SK-N-SH (cell line): ENCODE data around the gene ADGRL3.

Source experiments
- EP300 ChIP-seq, 2 experiments: IDR thresholded peaks; 2 replicates each; pipeline versions ENCODE4 v1.4.0 to v1.6.1; 2012; ENCODE audit warnings: borderline replicate concordance in 1 of 2, low read depth in 1 of 2, low read length in 1 of 2
- GABPA ChIP-seq: IDR thresholded peaks from 2 replicates; pipeline ENCODE4 v1.4.0; 2012; ENCODE audit warnings: low read depth, mild to moderate bottlenecking
- GATA2 ChIP-seq: sonication (generic); formaldehyde crosslinking; IDR thresholded peaks from 2 replicates; pipeline ENCODE4 v1.5.0; 2020; ENCODE audit warnings: mild to moderate bottlenecking, missing genetic modification reagents
- NRF1 ChIP-seq: IDR thresholded peaks from 2 replicates; pipeline ENCODE4 v1.6.1; 2012; ENCODE audit warnings: low read depth, mild to moderate bottlenecking, low read length
- POLR2AphosphoS5 ChIP-seq: IDR thresholded peaks from 2 replicates; pipeline ENCODE4 v1.6.1; 2012; ENCODE audit warnings: low read depth, low read length
- RAD21 ChIP-seq: IDR thresholded peaks from 2 replicates; pipeline ENCODE4 v1.6.1; 2012; ENCODE audit warnings: mild to moderate bottlenecking, low read length
- SIN3A ChIP-seq: IDR thresholded peaks from 2 replicates; pipeline ENCODE4 v1.6.1; 2012; ENCODE audit warnings: low read depth, mild to moderate bottlenecking, low read length, moderate library complexity, borderline replicate concordance
- TAF1 ChIP-seq: IDR thresholded peaks from 2 replicates; pipeline ENCODE4 v1.6.1; 2012; ENCODE audit warnings: low read depth, mild to moderate bottlenecking, low read length, moderate library complexity, borderline replicate concordance
- TF ChIP-seq, protein P1 (sequence below): fragments of 200-600 bp; sonication (generic); IDR thresholded peaks from 2 replicates; pipeline ENCODE4 v1.6.1; 2017; ENCODE audit warnings: antibody characterized with exemption, mild to moderate bottlenecking, moderate library complexity

DNA sequence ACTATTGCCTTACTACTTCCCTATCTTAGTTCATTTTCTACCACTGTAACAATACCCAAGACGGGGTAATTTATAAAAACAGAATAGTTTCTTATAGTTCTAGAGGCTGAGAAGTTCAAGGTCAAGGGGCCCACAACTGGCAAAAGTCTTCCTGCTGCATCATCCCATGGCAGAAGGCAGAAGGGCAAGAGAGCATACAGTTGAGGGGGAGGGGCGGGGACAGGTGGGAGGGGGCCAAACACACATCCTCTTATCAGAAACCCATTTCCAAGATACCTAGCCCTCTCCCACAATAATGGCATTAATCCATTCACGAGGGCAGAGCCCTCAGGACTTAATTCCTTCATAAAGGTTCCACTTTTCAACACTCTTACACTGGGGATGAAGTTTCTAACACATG is 690.2 kb downstream of the ADGRL3 start:
- TF ChIP-seq, protein P1, sequence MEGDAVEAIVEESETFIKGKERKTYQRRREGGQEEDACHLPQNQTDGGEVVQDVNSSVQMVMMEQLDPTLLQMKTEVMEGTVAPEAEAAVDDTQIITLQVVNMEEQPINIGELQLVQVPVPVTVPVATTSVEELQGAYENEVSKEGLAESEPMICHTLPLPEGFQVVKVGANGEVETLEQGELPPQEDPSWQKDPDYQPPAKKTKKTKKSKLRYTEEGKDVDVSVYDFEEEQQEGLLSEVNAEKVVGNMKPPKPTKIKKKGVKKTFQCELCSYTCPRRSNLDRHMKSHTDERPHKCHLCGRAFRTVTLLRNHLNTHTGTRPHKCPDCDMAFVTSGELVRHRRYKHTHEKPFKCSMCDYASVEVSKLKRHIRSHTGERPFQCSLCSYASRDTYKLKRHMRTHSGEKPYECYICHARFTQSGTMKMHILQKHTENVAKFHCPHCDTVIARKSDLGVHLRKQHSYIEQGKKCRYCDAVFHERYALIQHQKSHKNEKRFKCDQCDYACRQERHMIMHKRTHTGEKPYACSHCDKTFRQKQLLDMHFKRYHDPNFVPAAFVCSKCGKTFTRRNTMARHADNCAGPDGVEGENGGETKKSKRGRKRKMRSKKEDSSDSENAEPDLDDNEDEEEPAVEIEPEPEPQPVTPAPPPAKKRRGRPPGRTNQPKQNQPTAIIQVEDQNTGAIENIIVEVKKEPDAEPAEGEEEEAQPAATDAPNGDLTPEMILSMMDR, result no peak
- TF ChIP-seq RAD21 (no peak), POLR2AphosphoS5 (no peak), GATA2 (no peak), NRF1 (no peak), GABPA (no peak), EP300 (IDR thresholded peaks at IDR 0.05; ENCODE audit: borderline replicate concordance in 1 of 2, low read depth in 1 of 2, low read length in 1 of 2) (no peak), SIN3A (no peak), TAF1 (no peak)
